HEK293 (cell line): ENCODE measurements around the gene GALNT10.

ENCODE experiments used
- CTCF ChIP-seq: fragments of 450-650 bp; formaldehyde crosslinking; IDR thresholded peaks from 2 replicates; pipeline ENCODE4 v1.5.1; 2016; ENCODE audit warnings: missing biosample characterization, missing genetic modification characterization
- PRDM1 ChIP-seq: fragments of 450-650 bp; formaldehyde crosslinking; IDR thresholded peaks from 2 replicates; pipeline ENCODE4; 2016; ENCODE audit warnings: missing biosample characterization, missing genetic modification characterization
- ZBTB21 ChIP-seq: fragments of 450-650 bp; formaldehyde crosslinking; IDR thresholded peaks from 2 replicates; pipeline ENCODE4 v1.5.1; 2017; ENCODE audit warnings: missing biosample characterization, missing genetic modification characterization
- ZBTB7A ChIP-seq: fragments of 450-650 bp; formaldehyde crosslinking; IDR thresholded peaks from 2 replicates; pipeline ENCODE4 v1.5.1; 2016; ENCODE audit warnings: low read depth, missing biosample characterization, missing genetic modification characterization
- ZNF148 ChIP-seq: fragments of 450-650 bp; formaldehyde crosslinking; IDR thresholded peaks from 2 replicates; pipeline ENCODE4 v1.5.0; 2017; ENCODE audit warnings: missing biosample characterization, missing genetic modification characterization, borderline replicate concordance
- ZNF274 ChIP-seq, 2 experiments: fragments of 200-500 bp in 1 of 2; fragments of 450-650 bp in 1 of 2; sonication (Bioruptor generic) in 1 of 2; formaldehyde crosslinking in 1 of 2; IDR thresholded peaks; 2 replicates each; pipeline versions ENCODE4 v1.5.1 to v1.6.1; 2014 to 2016; ENCODE audit warnings: borderline replicate concordance in 1 of 2, inconsistent platforms in 1 of 2, low read length in 1 of 2, missing biosample characterization in 1 of 2, missing genetic modification characterization in 1 of 2
- ZNF558 ChIP-seq: fragments of 450-650 bp; formaldehyde crosslinking; IDR thresholded peaks from 2 replicates; pipeline ENCODE4 v1.5.1; 2016; ENCODE audit warnings: missing biosample characterization, missing genetic modification characterization
- ZNF837 ChIP-seq: fragments of 450-650 bp; formaldehyde crosslinking; IDR thresholded peaks from 2 replicates; pipeline ENCODE4 v1.5.1; 2016; ENCODE audit warnings: missing biosample characterization, missing genetic modification characterization

- TF ChIP-seq ZNF148 (tag by site-specific recombination) (no peak), ZNF837 (no peak), ZNF274 (IDR thresholded peaks at IDR 0.05; ENCODE audit: low read length) (no peak), ZNF274 (tag by site-specific recombination; IDR thresholded peaks at IDR 0.05; ENCODE audit: borderline replicate concordance) (no peak), CTCF (tag by site-specific recombination) (no peak), ZBTB7A (no peak), PRDM1 (tag by site-specific recombination) (no peak), ZBTB21 (tag by site-specific recombination) (no peak), ZNF558 (tag by site-specific recombination) (no peak)
Measured at GRCh38 chr5:154345255-154345952, 154.9 kb downstream of the GALNT10 start.
